GM18502 (cell line): ENCODE results near the gene AJAP1.

Source experiments
- ATAC-seq: cut with Tn5 transposase; IDR thresholded peaks from one replicate; pipeline ENCODE4 v1.9.1; 2021; ENCODE audit warnings: mild to moderate bottlenecking; ENCODE audit not compliant: unreplicated experiment, poor library complexity

Gene AJAP1

DNA sequence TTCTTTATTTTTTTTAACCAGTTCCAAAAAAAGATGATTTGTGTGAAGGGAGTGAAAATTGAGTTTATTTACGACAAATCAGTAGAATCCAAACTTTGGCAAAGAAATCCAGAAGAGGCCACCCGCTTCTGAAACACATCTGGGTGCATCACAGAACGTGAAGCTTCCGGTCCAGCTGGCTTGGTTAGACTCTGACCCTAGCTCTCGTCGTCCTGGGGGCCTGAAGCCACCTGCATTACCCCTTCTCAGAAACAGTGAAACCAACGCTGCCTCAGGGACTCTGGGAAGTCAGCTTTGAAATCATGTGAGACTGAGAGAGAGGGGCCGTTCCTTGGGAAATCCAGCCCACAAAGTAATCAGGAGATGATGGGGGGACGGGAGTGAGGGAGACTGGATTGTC, 21.8 kb downstream of the AJAP1 start:
- ATAC-seq: no peak

GRCh38 chr1:4677608-4678007, 23.2 kb downstream of the AJAP1 start:
- ATAC-seq: no peak

- no peak for ATAC-seq
Measured at GRCh38 chr1:4678066-4678717, 23.8 kb downstream of the AJAP1 start.

- no peak for ATAC-seq
Measured at GRCh38 chr1:4681026-4681425, 26.6 kb downstream of the AJAP1 start.

DNA sequence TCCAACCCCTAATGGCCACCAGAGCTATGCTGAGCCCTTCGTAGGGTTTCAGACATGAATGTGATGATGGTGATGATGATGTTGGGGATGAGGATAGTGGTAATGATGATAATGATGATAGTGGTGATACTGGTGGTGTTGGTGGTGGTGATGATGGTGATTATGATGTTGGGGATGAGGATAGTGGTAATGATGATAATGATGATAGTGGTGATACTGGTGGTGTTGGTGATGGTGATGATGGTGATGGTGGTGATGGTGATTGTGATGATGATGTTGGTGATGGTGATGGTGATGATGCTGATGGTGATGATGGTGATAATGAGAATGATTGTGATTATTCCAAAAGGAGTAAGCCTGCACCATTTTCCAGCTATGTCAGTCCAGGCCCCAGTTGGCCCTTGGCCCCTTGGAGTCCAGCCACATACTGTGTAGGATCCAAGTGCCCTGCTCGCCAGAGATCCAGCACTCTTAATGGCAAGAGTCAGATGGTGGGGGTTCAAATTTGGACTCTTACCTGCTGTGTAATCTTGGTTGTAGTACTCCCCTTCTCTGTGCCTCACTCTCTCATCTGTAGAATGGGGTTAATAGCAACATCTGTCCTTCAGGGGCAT, 28.3 kb downstream of the AJAP1 start:
- ATAC-seq: no peak

DNA sequence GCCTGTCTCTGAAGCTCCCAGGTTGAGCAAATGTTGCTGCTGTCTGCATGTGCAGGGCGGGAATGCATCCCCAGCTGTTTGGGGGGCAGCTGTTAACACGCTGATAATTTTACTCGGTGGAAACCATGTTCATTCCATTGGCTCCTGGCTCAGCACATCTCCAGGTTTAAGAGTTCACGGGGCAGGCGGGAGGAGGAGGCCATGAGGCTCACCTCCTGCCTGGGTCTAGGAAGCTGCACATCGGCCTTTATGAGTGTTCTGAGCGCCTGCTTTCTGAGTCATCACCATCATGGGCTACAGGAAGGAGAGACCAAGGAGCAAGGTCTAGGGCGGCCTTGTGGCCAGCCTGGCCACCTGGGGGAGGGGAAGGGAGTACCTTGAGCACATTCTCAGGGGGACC, 29.7 kb downstream of the AJAP1 start:
- no peak for ATAC-seq

DNA sequence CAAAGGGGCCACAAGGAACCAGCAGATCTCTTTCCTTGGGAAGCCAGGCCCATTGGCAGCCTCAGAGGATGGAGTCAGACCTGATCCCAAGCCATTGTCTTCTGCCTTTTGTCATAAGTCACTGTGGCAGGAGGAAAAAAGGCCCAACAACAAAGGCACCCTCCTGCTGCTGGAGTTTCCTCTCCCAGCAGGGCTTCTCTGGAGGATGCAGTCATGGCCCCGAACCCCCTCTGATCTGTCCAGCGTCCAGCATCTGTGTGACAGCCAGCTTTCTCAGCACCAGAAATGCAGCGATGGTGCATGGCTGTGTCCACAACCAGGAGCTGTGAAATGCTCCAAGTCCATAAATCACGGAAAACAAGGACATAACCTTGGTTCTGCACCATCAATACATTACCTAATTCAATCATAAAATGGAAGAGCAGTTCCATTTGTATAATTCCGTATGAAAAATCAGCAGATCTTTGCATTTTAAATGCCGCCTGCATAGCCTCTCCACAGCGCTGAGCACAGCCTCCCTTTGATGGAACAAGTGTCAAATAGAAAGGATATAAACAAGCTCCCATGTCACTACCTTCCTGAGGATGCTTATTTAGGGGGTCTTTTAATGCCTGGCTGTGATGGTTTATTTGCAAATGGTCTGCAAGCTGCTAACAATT, 30.6 kb downstream of the AJAP1 start:
- no peak for ATAC-seq

DNA sequence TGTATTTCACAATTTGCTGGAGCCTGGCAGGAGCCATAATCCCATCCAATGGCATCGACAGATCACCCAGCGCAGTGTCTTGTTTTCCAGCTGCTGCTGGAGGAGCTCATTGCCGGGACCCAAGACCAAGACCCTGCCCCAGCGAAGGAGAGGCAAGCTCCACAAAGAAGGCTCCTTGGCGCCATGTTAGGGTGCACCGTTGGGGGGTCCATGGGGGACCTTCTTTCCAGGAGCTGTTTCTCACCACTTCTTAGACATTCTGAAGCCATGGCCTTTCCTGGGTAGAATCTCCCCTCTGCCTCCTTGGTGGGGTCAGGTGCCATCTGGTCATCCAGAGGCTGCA, 31.1 kb downstream of the AJAP1 start:
- no peak for ATAC-seq

- no peak for ATAC-seq
Measured at GRCh38 chr1:4687943-4688342, 33.5 kb downstream of the AJAP1 start.

DNA sequence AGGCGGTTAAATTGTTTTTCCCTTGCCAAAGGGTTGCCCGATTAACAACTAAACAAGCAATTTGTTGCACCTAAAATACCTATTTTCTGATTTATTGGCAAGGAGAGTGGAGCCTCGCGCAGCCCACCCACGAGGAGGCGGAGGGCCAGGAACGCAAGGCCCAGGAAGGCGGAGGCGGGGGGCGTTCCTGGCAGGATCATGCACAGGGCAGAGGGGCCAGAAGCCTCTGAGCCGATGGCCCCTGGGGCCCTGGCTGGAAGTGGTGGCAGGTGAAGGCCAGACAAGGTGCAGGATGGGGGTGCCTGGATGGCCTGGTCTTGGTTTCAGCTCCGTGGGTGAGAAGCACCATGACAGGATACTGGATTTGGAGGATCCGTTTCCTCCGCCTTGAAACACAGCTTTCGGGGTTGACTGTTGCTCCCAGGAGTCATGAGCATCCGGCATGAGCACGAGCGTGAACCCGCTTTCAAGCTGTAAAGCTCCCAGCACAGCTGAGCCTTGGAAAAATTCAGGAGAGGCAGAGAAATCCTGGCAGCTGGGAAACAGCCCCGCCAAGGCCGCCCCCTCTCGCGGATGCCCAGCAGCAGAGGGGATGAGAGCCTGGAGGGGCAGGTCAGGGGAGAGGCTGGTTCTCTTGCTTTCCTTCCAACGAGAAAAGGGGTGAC, 35.0 kb downstream of the AJAP1 start:
- no peak for ATAC-seq

GRCh38 chr1:4689941-4690635, 35.7 kb downstream of the AJAP1 start:
- ATAC-seq: no peak

DNA sequence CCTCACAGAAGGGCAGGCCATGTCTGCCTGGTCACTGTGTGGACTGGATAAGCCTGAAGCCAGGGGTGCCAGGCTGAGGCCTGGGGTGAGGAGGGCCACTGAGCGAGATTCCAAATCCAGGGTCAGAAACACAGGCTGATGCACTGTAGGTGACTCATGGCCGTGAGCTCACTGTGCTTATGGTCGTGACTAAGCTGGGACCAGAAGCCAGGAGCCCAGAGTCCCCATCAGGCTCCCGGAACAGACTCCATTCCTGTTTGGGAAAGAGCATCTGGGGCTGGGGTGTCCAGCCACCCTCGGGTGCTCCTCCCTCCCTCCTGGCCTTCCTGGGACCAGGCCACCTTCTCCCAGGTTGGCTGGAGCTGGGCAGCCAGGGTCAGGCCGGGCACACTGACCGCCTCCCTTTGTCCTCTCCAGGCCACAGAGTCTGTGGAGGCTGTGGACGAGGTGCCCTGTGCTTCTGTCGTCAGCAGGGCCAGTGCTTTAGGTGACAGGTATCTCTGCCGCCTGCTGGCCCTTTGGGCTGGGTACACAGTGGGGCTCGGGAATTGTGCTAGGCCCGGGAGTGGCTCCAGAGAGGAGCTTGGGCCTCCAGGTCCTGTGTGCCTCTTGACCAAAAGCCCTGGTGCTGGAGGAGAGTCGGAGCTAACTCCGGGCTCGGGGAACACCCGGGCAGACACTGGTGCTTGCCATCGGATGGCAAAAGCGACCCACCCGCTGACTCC, 36.7 kb downstream of the AJAP1 start:
- no peak for ATAC-seq

DNA sequence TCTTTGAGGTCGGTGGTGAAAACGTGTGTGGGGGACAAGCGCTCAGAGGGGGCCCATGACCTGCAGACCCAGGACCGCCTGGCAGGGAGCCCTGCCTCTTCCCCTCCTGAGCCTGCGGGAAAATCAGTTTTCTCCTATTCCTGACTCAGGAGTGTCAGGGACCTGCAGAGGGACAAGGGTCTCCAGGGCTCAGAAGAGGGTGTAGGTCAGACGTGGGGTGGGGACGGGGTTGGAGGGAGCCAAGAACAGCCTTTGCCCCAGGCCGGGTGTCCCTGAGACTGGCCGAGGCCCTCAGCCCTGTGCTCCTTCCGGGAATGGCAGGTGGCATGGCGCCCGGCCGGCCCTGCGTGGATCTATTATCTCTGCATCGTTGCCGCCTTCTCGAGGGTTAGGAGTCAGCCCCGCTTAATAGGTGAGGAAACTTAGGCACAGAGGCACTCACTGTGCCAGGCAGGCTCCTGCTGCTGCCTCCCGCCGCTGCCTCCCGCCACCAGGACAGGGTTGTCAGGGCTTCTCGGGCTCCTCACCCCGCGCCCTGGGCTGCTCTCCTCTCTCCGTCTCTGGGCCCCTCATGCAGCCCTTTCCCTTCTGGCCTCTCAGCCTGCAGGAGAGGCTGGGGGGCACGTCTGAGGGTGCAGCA, 37.5 kb downstream of the AJAP1 start:
- ATAC-seq: no peak

GRCh38 chr1:4692437-4692836, 38.0 kb downstream of the AJAP1 start:
- no peak for ATAC-seq

DNA sequence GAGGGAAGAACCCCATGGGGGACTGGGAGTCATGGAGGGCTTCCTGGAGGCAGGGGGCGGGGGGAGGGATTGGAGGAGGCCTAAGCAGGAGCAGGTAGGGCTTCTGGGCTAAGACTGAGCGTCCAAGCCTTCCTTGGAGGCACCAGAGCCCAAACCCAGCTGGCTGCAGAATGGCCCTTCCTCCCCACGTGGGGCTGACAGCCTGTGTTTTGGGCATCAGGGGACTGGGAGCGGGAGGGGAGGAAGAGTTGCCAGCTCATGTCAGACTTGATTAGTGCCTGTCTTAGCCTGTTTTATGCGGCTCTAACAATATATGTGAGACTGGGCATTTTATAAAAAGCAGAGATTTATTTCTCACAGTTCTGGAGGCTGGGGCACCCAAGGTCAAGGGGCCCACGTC, 38.9 kb downstream of the AJAP1 start:
- no peak for ATAC-seq

DNA sequence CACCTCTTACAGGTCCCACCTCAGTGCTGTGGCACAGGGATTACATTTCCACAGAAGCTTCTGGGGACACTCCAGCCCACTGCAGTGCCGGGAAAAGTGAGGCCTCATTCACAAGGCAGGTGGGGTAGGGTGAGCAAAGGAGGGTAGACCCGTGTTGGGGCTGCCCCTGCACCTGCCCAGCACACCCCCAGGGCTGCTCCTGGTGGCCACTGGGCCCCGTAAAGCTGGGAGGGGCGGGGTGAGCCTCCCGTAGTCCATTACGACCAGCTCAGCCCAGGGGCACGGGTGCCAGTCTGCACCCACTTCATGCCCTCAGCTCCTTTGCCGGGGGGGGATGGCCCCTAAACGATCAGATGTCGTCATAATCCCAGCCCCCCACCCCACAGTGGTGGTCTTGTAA, 39.5 kb downstream of the AJAP1 start:
- ATAC-seq: no peak

DNA sequence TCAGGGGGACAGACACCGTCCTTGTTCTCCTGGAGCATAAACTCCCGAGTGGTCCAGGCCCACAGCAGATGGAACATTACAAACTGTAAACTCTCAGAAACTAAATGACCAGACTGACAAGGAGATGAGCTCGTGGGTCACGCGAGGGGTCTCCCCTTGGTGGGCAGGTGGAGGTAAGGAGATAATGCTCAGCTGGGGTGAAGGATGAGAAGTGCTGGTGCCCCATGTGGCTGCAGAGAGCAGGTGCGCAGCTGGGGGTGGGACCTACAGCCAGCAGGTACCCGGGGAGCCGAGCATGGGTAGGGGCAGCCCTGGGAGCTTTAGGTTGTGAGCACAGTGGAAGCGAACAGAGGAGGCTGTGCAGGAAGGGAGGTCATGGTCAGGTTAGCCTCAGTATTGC, 40.1 kb downstream of the AJAP1 start:
- no peak for ATAC-seq

- ATAC-seq: no peak
Measured at GRCh38 chr1:4695241-4695640, 40.8 kb downstream of the AJAP1 start.

DNA sequence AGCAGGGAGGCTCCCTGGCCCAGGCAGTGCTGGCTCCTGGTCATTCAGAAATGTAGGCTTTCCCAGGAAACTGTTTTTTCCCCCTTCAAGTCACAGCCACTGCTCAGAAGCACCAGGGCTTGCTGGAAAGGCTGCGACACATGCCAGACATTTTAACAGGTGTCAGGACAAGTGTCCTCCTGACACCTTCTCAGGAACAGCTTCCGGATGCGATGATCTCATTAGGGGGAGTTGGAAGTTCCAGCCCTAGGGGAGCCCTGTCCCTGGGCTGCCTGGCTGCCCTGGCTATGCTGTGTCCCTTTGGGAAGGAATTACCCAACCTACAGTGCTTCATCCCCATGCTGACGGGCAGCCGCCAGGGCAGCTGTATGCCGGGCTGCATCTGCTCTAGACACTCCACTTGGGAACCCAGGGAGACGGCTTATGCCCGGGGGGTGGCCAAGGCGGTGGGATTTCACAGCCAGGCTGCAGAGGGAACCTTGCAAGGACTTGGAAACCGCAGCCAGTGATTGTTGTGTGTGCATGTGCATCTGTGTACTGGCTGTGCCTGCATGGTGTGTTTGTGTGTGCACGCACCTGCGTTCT, 41.8 kb downstream of the AJAP1 start:
- ATAC-seq: no peak
